CD4-positive, alpha-beta memory T cell (primary cell): Measurements from ENCODE around the gene IPO9. TPM values are rescaled to one million over a fixed set of nuclear protein-coding genes. Genes with fewer than 3 reads are reported as not detected.
A peak's percentile ranks its signal among the peaks of the same experiment; 100 is the strongest.

Experiments used
- CTCF ChIA-PET: fragments of 350-600 bp; sonication (Branson Sonifier 250); formaldehyde crosslinking; loops from one replicate; lab custom pipeline; 2021; ENCODE audit warnings: inconsistent platforms; ENCODE audit not compliant: partially characterized antibody; lab: Charles Lee
- POLR2A ChIA-PET: fragments of 350-600 bp; sonication (Branson Sonifier 250); formaldehyde crosslinking; loops from one replicate; lab custom pipeline; 2021; ENCODE audit not compliant: partially characterized antibody; lab: Charles Lee
- DNase-seq, 5 donors: peaks; one replicate each; pipeline versions ENCODE4 v3.0.0 to v3.0.0-alpha.2; 2020 to 2022; ENCODE audit warnings: mixed read lengths in 1 of 5
- H3K27ac ChIP-seq: one replicate; pipeline ENCODE4 v1.7.0; 2013; ENCODE audit warnings: low read depth, low read length
- H3K27me3 ChIP-seq: 2 replicates; pipeline ENCODE4 v1.7.0; 2013; ENCODE audit warnings: mild to moderate bottlenecking, low read length, moderate library complexity; ENCODE audit not compliant: insufficient read depth
- H3K36me3 ChIP-seq: 2 replicates; pipeline ENCODE4 v1.7.0; 2013; ENCODE audit warnings: mild to moderate bottlenecking, low read length, moderate library complexity; ENCODE audit not compliant: insufficient read depth
- H3K4me1 ChIP-seq: 2 replicates; pipeline ENCODE4 v1.7.0; 2013; ENCODE audit warnings: mild to moderate bottlenecking, low read length, moderate library complexity; ENCODE audit not compliant: insufficient read depth
- H3K4me3 ChIP-seq, 2 donors: one replicate each; pipeline ENCODE4 v1.7.0; 2013; ENCODE audit warnings: low read length in 2 of 2, mild to moderate bottlenecking in 1 of 2
- H3K9me3 ChIP-seq, 2 donors: one replicate each; pipeline ENCODE4 v1.7.0; 2013; ENCODE audit warnings: low read length in 2 of 2, control low read depth in 1 of 2; ENCODE audit not compliant: control insufficient read depth in 1 of 2
- H3K27ac Mint-ChIP-seq, 7 donors: one replicate each; pipeline ENCODE4 v1.8.0; 2020 to 2021; ENCODE audit warnings: mixed read lengths in 7 of 7, mild to moderate bottlenecking in 6 of 7, inconsistent platforms in 3 of 7, moderate library complexity in 3 of 7
- H3K27me3 Mint-ChIP-seq, 2 donors: one replicate each; pipeline ENCODE4 v1.8.0; 2020 to 2021; ENCODE audit warnings: mixed read lengths in 2 of 2
- H3K36me3 Mint-ChIP-seq, 2 donors: one replicate each; pipeline ENCODE4 v1.8.0; 2020 to 2021; ENCODE audit warnings: mixed read lengths in 2 of 2, inconsistent platforms in 1 of 2, mild to moderate bottlenecking in 1 of 2
- H3K4me1 Mint-ChIP-seq, 4 donors: one replicate each; pipeline ENCODE4 v1.8.0; 2020 to 2021; ENCODE audit warnings: mixed read lengths in 4 of 4, mild to moderate bottlenecking in 1 of 4
- H3K4me3 Mint-ChIP-seq, 8 donors: one replicate each; pipeline ENCODE4 v1.8.0; 2020 to 2021; ENCODE audit warnings: mixed read lengths in 8 of 8, mild to moderate bottlenecking in 7 of 8, moderate library complexity in 6 of 8, inconsistent platforms in 3 of 8
- H3K9me3 Mint-ChIP-seq, 8 donors: one replicate each; pipeline ENCODE4 v1.8.0; 2020 to 2021; ENCODE audit warnings: mixed read lengths in 8 of 8, mild to moderate bottlenecking in 5 of 8, inconsistent platforms in 3 of 8, moderate library complexity in 1 of 8
- intact Hi-C: fragments of 100-400 bp; cut with micrococcal nuclease; formaldehyde crosslinking; loops from one replicate; pipeline ENCODE4 v1.15.1; 2023
- polyA plus RNA-seq, 2 donors: library from polyadenylated mRNA; unstranded; fragments of 300-500 nt; fragmentation: Illumina TruSeq; gene quantifications; one replicate each; pipeline ENCODE4 v1.2.3, GENCODE V29; 2021
- total RNA-seq, 2 experiments: library from RNA; stranded (reverse); gene quantifications; one replicate each; pipeline ENCODE4 v1.2.3, GENCODE V29; 2021

IPO9 gene
- 10 to 100 TPM; 41.2 to 42.7 TPM for total RNA-seq
- 10 to 100 TPM; 13.1 to 20.2 TPM for polyA plus RNA-seq

- no peaks in the 10 kb centered on the region for H3K9me3 Mint-ChIP-seq
- peak; percentile 92 to 96 (median 94) for DNase-seq
- Histone ChIP-seq H3K27ac (peak within 1 kb of the TSS; percentile 81), H3K36me3 (no peaks in the 10 kb centered on the region), H3K4me3 (peak within 1 kb of the TSS; percentile 59 to 99), H3K4me1 (peaks cover 44% of the 10 kb centered on the region), H3K9me3 (no peaks in the 10 kb centered on the region), H3K27me3 (no peaks in the 10 kb centered on the region)
- ChIA-PET CTCF (interaction anchor here (0.7 to 2.8 kb wide), 15 partner anchors 8 to 316 kb away, joined by 3 to 16 read pairs (median 3); no protein-coding TSS in a partner anchor), POLR2A (interaction anchor here (0.7 to 1.3 kb wide), 6 partner anchors 14 to 1139 kb away, joined by 3 read pairs; partner anchors contain the start of gene TIMM17A)
- peaks cover 30 to 51% (median 38%) of the 10 kb centered on the region in 4 donors for H3K4me1 Mint-ChIP-seq
- peak within 1 kb of the TSS; percentile 93 to 99 (median 97) for H3K4me3 Mint-ChIP-seq
- peaks cover 0 to 11% of the 10 kb centered on the region in 2 donors for H3K36me3 Mint-ChIP-seq
- H3K27ac Mint-ChIP-seq = peak within 1 kb of the TSS; percentile 82 to 99 (median 96)
- no peaks in the 10 kb centered on the region for H3K27me3 Mint-ChIP-seq
- intact Hi-C loops = loop anchor here (1.0 to 5.0 kb wide), 2 partner anchors 128 to 143 kb away; partner anchors contain the start of gene TIMM17A
These were observed at the start of gene IPO9 for GRCh38 chr1:201828820-201829774. IPO9 (plus strand) TSS chr1:201829157; CDS start chr1:201829210, 53 bp downstream.

GRCh38 chr1:201779351-201779880 lies 49.5 kb upstream of the IPO9 start:
- no peaks in the 10 kb centered on the region for H3K9me3 Mint-ChIP-seq

GRCh38 chr1:201780952-201781351 lies 48.0 kb upstream of the IPO9 start:
- no peak overlapping the region for H3K4me3 Mint-ChIP-seq
- Histone ChIP-seq H3K36me3 (no peaks in the 10 kb centered on the region), H3K27me3 (no peaks in the 10 kb centered on the region), H3K4me1 (no peaks in the 10 kb centered on the region), H3K4me3 (no peak overlapping the region), H3K9me3 (no peaks in the 10 kb centered on the region), H3K27ac (no peak overlapping the region)
- peaks cover 0 to 14% of the 10 kb centered on the region in 2 donors for H3K36me3 Mint-ChIP-seq
- H3K27me3 Mint-ChIP-seq = no peaks in the 10 kb centered on the region
- intact Hi-C loops = no loop called here
- POLR2A ChIA-PET = no interaction called here
- H3K9me3 Mint-ChIP-seq = no peaks in the 10 kb centered on the region
- H3K4me1 Mint-ChIP-seq = no peaks in the 10 kb centered on the region
- DNase-seq = no peak
- CTCF ChIA-PET = interaction anchor here (1.0 to 2.5 kb wide), 3 partner anchors 12 to 16 kb away, joined by 3 to 12 read pairs (median 4); no protein-coding TSS in a partner anchor
- no peak overlapping the region for H3K27ac Mint-ChIP-seq

More at GRCh38 chr1:201779351-201779880, 49.5 kb upstream of the IPO9 start:
- no peak overlapping the region for H3K4me3 ChIP-seq
- ChIA-PET CTCF (interaction anchor here (0.9 to 2.5 kb wide), 3 partner anchors 8 to 14 kb away, joined by 3 to 12 read pairs (median 4); no protein-coding TSS in a partner anchor), POLR2A (no interaction called here)
- no peaks in the 10 kb centered on the region for H3K27me3 ChIP-seq
- no peak overlapping the region for H3K4me3 Mint-ChIP-seq
- no peak overlapping the region for H3K27ac ChIP-seq
- no peaks in the 10 kb centered on the region for H3K9me3 ChIP-seq
- no peaks in the 10 kb centered on the region for H3K36me3 ChIP-seq
- no peak for DNase-seq
- H3K4me1 ChIP-seq = no peaks in the 10 kb centered on the region
- H3K4me1 Mint-ChIP-seq = no peaks in the 10 kb centered on the region
- peaks cover 0 to 14% of the 10 kb centered on the region in 2 donors for H3K36me3 Mint-ChIP-seq
- intact Hi-C loops = no loop called here
- no peak overlapping the region for H3K27ac Mint-ChIP-seq
- H3K27me3 Mint-ChIP-seq = peaks cover 0 to 1% of the 10 kb centered on the region in 2 donors

DNA sequence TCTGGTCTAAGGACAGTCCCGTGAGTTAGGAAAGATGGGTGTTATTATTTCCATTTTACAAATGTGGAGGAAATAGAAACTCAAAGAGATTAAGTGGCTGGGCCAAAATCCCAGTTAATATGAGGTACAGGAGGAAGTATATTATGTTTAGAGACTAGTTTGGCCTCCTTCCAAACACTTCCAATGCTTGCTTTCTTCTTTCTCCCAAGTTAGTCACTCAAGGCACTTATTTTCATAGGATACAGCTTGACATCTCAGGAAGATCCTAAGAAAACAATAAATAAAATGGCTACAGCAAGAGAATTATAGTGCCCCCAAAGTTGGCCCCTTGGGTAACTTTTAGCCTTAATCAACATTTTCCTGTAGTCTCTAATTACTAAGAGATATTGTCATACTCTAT lies 47.5 kb upstream of the IPO9 start:
- ChIA-PET POLR2A (no interaction called here), CTCF (interaction anchor here (2.5 to 4.0 kb wide), 2 partner anchors 12 kb away, joined by 12 to 20 read pairs; no protein-coding TSS in a partner anchor)
- Mint-ChIP-seq H3K9me3 (no peaks in the 10 kb centered on the region), H3K27ac (no peak overlapping the region), H3K4me1 (no peaks in the 10 kb centered on the region), H3K36me3 (peaks cover 0 to 14% of the 10 kb centered on the region in 2 donors), H3K27me3 (no peaks in the 10 kb centered on the region), H3K4me3 (no peak overlapping the region)
- Histone ChIP-seq H3K27ac (no peak overlapping the region), H3K9me3 (no peaks in the 10 kb centered on the region), H3K27me3 (no peaks in the 10 kb centered on the region), H3K4me1 (no peaks in the 10 kb centered on the region), H3K36me3 (no peaks in the 10 kb centered on the region), H3K4me3 (no peak overlapping the region)
- intact Hi-C loops = no loop called here
- DNase-seq = no peak

GRCh38 chr1:201782353-201782752 lies 46.6 kb upstream of the IPO9 start:
- intact Hi-C loops = no loop called here
- Mint-ChIP-seq H3K9me3 (no peaks in the 10 kb centered on the region), H3K4me3 (no peak overlapping the region), H3K36me3 (peaks cover 0 to 16% of the 10 kb centered on the region in 2 donors), H3K27me3 (no peaks in the 10 kb centered on the region), H3K27ac (no peak overlapping the region), H3K4me1 (no peaks in the 10 kb centered on the region)
- ChIA-PET POLR2A (no interaction called here), CTCF (interaction anchor here (4.0 to 16.3 kb wide), 2 partner anchors 11 to 75 kb away, joined by 20 to 178 read pairs; no protein-coding TSS in a partner anchor)
- Histone ChIP-seq H3K9me3 (no peaks in the 10 kb centered on the region), H3K4me3 (no peak overlapping the region), H3K27ac (no peak overlapping the region), H3K36me3 (no peaks in the 10 kb centered on the region), H3K4me1 (no peaks in the 10 kb centered on the region), H3K27me3 (no peaks in the 10 kb centered on the region)
- DNase-seq = no peak

- intact Hi-C loops = no loop called here
- no peaks in the 10 kb centered on the region for H3K4me1 Mint-ChIP-seq
- Histone ChIP-seq H3K4me1 (no peaks in the 10 kb centered on the region), H3K36me3 (no peaks in the 10 kb centered on the region), H3K27me3 (no peaks in the 10 kb centered on the region), H3K9me3 (no peaks in the 10 kb centered on the region), H3K27ac (no peak overlapping the region), H3K4me3 (no peak overlapping the region)
- peaks cover 0 to 16% of the 10 kb centered on the region in 2 donors for H3K36me3 Mint-ChIP-seq
- H3K9me3 Mint-ChIP-seq = no peaks in the 10 kb centered on the region
- ChIA-PET CTCF (interaction anchor here (4.0 to 16.3 kb wide), 2 partner anchors 11 to 75 kb away, joined by 20 to 178 read pairs; no protein-coding TSS in a partner anchor), POLR2A (no interaction called here)
- no peak for DNase-seq
- no peak overlapping the region for H3K4me3 Mint-ChIP-seq
- no peak overlapping the region for H3K27ac Mint-ChIP-seq
- no peaks in the 10 kb centered on the region for H3K27me3 Mint-ChIP-seq
These were observed 45.9 kb upstream of the IPO9 start for GRCh38 chr1:201783058-201783457.
